GM21390 (cell line): ENCODE data around the gene NKIRAS1.
"Not testable (repeated sequence)": the region's sequence is repeated elsewhere in the genome, so short reads cannot be mapped to it uniquely, and the experiment has no call there.

Source experiments
- ATAC-seq: cut with Tn5 transposase; IDR thresholded peaks from one replicate; pipeline ENCODE4 v1.9.1; 2021; ENCODE audit not compliant: unreplicated experiment

Gene NKIRAS1

DNA sequence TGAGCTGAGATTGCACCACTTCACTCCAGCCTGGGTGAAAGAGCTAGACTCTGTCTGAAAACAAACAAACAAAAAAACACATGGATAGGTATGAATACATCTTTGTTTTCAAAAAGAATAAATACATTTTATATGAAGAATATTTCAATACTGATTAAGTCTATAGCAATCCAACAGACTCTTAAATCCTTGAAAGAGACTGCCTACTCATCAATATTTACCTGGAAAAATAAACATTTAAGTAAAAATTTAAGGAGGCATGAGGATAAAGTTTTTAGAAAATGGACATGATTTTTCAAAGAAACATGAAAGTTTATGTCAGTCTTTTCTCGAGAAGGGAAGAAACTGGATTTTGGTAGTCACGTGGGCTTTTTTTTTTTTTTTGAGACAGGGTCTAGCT, 5.4 kb downstream of the NKIRAS1 start:
- ATAC-seq: no peak

GRCh38 chr3:23909341-23909740, 7.4 kb downstream of the NKIRAS1 start:
- ATAC-seq: no peak

DNA sequence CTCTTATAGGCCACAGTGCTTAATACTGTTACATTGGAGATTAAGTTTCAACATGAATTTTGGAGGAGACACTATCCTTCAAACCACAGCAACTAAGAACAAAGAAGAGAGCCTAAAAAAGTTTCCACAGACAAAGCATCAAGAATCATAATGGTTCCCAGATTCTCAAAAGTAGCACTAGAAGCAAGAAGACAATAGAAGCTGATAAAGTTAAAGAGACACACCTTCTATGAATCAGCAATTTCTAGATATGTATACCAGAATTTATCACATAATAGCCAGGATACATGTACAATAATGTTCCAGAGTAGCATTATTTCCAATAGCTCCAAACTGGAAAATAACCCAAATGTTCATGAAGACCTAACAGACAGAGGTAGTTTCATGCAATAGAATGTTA, 12.2 kb downstream of the NKIRAS1 start:
- ATAC-seq: no peak

GRCh38 chr3:23900744-23901143, 16.0 kb downstream of the NKIRAS1 start:
- ATAC-seq: no peak

DNA sequence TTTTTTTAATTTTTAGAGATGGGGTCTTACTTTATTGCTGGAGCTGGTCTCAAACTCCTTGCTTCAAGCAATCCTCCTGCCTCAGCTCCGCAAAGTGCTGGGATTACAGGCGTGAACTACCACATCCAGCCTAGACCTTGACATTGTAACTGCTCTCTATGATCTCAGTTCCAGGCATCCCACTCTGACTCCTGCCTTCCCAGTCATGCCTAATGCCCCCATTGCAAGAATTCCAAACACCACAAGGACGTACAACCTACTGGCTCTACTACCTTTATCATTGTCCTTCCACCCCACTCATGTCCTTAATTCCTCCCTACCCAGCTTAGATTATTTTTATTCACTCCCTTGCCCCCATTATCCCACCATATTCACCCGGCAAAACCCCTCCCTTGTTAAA, 21.6 kb downstream of the NKIRAS1 start:
- ATAC-seq: no peak

GRCh38 chr3:23894254-23895061, 22.3 kb downstream of the NKIRAS1 start:
- ATAC-seq: no peak

DNA sequence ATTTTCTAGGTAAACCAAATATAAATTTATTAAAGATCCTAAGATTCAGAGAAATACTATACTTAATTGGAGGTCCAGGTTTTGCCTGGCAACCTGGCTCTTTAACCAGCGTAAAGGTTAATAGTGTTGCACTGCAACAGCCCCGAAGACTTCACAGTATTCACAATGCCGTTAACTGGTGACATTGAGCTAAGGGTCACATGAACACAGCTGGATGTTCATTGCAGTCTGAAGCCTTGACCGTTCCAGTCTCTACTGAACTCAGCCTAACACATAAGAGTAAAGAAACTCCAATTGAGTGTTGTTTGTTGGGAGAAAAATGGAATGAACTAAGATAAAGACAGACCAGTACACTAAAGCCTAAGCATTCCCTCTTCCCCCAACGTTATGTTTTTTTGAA, 26.8 kb downstream of the NKIRAS1 start:
- ATAC-seq: no peak

DNA sequence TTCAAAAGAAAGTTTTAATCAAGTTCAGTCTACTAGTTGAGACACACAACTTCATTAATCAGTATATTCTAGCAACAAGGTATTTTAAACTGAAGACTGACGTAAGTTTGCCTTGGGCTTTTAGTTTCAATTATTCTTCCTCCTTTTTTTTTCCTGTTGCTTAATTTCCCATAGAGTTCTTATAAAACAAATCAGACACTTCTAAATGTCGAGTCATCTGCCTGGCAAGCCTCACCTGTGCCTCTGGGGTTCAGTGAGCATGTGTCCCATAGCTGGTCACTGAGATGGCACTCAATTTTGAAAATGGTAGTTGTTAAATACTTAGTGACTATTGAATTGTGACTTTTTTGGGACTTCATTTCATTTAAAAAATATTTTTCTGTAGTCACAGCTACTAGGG, 27.4 kb downstream of the NKIRAS1 start:
- ATAC-seq: no peak

DNA sequence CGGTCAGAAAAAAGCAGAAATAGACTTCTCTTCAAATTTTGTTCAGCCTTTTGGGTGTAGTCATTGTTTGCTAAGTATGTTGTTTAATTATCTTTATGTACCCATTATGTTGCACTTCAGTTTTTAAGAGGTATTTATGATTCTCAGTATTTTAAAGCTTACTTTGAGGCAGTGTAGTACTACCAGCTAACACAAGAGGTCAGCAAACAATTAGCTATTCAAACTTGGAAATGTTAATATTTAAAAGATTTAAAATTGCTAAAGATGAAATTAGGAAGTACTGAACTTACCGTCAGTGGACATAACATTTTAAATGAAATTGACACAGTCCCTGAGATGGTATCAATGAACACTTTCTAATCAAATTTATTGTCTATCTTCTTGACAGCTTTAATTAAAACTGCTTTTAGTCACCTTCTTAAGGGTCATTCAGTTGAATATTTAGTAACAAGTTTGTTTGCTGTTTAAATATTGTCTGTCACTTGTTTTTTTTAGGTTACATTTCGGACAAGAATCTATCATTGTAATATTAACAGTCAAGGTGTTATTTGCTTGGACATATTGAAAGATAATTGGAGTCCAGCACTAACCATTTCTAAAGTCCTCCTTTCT, 28.1 kb downstream of the NKIRAS1 start:
- ATAC-seq: no peak

GRCh38 chr3:23886311-23886710, 30.5 kb downstream of the NKIRAS1 start:
- no peak for ATAC-seq

GRCh38 chr3:23885210-23885609, 31.6 kb downstream of the NKIRAS1 start:
- ATAC-seq: no peak

DNA sequence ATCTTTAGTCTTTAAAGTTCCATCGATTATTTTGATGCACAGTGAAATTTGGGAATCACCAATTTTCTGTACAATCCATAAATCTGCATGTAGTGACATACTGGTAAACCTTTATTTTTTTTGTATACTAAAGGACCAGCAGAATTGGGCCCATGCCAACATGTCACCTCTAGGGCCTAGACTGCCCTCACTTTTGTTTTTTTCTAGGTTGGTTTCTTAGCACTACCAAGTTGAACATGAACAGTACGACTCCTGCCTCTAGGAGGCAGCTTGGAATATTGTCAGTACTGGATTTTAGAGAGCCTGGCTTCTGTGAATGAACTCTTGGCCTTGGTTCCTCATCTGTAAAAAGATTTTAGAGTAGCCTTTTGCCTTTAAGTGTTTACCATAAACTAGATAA, 32.3 kb downstream of the NKIRAS1 start:
- no peak for ATAC-seq

GRCh38 chr3:23882487-23882918, 34.3 kb downstream of the NKIRAS1 start:
- ATAC-seq: no peak

GRCh38 chr3:23881993-23882392, 34.8 kb downstream of the NKIRAS1 start:
- ATAC-seq: not testable (repeated sequence)

GRCh38 chr3:23880703-23881339, 36.0 kb downstream of the NKIRAS1 start:
- ATAC-seq: no peak

DNA sequence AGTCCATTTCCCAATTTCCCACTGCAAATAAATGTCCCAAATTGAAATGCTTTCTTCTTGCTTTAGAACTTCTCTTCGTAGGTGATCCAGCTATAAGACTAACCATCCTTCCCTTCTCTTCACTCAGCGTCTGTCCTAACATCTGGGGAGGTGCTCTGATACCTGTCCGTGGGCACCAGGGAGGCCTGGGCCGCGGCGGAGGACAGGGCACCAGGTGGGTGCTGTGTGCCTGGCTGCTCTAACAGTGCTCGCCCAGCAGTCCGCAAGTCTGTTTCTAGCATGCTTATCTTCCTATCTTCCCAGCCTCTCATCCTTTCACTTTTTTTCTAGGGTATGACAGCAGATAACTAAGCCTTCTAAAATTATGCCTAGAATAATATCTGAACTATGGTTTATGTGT, 37.3 kb downstream of the NKIRAS1 start:
- ATAC-seq: no peak

DNA sequence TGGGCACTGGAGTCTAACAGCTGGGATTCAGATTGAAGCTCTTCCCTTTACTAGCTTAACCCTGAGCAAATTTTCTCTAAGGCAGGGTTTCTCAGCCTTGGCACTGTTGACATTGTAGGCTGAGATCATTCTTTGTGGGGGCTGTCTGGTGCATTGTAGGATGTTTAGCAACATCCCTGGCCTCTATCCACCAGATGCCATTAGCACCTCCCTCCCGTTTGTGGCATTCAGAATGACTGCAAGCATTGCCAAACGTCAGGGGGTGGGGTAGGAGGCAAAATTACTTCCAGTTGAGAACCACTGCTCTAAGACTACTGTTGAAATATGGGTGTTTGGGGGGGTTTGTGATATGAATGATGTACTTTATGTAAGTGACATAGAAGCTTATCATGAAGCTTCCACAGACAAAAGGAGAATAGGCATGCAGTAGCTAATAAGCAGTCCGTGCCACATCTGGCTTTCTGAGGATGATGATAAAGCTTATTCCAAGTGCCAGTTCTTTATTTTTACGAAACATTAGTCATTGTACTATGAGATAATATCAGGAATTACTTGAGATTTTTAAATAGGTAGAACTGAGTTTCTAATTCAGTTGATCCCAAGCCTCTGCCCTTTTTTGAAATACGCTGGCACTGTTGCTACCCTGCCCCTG, 39.3 kb downstream of the NKIRAS1 start:
- ATAC-seq: no peak

DNA sequence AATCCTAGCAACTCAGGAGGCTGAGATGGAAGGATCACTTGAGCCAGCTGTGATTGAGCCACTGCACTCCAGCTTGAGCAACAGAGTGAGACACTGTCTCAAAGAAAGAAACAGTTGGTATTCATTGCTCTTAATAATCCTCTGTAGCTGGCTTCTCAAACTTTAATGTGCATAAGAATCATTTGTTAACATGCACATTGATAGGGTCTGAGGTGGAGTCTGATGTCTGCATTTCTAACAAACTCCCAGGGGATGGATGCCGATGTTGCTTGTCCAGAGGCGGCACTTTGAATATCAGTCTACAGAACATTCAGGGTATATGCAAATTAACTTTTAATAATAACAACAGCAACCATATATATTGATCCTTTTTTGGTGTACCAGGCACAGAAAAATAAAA, 39.9 kb downstream of the NKIRAS1 start:
- ATAC-seq: no peak

DNA sequence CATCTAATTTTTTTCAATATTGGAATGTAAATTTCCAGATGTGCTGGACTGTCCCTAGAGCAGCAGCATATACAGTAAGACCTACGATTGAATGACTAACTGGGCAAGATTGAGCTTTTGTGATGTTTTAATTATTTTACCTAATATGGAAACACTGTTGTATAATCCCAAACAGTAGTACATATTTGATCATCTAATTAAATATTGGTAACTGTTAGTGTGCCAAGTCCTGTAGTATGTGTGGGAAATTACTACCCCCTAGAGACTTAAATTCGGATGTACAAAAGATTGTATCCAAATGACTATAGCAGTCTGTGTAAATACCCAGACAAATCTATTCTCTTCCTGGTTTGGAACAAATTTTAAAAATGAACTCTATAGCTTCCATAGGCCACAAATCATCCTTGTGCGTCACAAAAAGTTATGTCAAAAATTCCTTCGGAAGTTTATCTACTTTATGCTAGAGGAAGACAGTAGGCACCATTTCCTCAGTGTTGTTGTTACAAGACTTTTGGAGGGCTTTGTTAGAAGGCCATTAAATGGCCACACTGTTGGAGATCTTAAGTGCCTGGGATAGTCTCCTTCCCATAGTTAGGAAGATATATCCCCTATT, 41.6 kb downstream of the NKIRAS1 start:
- no peak for ATAC-seq

GRCh38 chr3:23874359-23875112, 42.3 kb downstream of the NKIRAS1 start:
- ATAC-seq: no peak

GRCh38 chr3:23873941-23874340, 42.8 kb downstream of the NKIRAS1 start:
- ATAC-seq: no peak
